Fibroblast of villous mesenchyme (primary cell): Measurements from ENCODE around the gene WDR91. TPM values are rescaled to one million over a fixed set of nuclear protein-coding genes. Genes with fewer than 3 reads are reported as not detected.

Source experiments
- DNase-seq: peaks from one replicate; pipeline ENCODE4 v3.0.0-alpha.2; 2010; ENCODE audit warnings: low read depth
- H3K4me3 ChIP-seq: 2 replicates; pipeline ENCODE4 v1.5.1; 2011; ENCODE audit warnings: low read depth, mild to moderate bottlenecking, low read length
- total RNA-seq: library from RNA; depleted of rRNA; stranded (reverse); fragments of >200 nt; gene quantifications from 2 replicates; pipeline ENCODE4 v1.2.3, GENCODE V29; 2012
- TF ChIP-seq, protein P1 (sequence below): IDR thresholded peaks from 2 replicates; pipeline ENCODE4 v1.5.1; 2012; ENCODE audit warnings: low read depth, mild to moderate bottlenecking, low read length; ENCODE audit not compliant: insufficient read depth

Gene WDR91
- total RNA-seq, 1 donor: 4.3 TPM

DNA sequence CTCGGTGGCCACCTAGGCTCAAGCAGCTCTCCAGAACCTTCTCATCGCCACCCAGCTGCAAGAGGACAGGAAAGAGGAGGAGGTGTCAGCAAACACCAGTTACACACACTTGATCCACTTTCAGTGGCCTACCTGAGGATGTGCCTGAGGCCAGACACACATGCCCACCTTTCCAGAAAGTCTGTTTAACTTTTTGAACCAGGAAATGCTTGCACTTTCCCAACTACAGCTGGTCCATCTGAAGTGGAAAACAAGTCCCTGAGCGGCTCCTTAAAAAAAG lies 25.1 kb downstream of the WDR91 start:
- TF ChIP-seq, protein P1, sequence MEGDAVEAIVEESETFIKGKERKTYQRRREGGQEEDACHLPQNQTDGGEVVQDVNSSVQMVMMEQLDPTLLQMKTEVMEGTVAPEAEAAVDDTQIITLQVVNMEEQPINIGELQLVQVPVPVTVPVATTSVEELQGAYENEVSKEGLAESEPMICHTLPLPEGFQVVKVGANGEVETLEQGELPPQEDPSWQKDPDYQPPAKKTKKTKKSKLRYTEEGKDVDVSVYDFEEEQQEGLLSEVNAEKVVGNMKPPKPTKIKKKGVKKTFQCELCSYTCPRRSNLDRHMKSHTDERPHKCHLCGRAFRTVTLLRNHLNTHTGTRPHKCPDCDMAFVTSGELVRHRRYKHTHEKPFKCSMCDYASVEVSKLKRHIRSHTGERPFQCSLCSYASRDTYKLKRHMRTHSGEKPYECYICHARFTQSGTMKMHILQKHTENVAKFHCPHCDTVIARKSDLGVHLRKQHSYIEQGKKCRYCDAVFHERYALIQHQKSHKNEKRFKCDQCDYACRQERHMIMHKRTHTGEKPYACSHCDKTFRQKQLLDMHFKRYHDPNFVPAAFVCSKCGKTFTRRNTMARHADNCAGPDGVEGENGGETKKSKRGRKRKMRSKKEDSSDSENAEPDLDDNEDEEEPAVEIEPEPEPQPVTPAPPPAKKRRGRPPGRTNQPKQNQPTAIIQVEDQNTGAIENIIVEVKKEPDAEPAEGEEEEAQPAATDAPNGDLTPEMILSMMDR: no peak
- DNase-seq: no peak

DNA sequence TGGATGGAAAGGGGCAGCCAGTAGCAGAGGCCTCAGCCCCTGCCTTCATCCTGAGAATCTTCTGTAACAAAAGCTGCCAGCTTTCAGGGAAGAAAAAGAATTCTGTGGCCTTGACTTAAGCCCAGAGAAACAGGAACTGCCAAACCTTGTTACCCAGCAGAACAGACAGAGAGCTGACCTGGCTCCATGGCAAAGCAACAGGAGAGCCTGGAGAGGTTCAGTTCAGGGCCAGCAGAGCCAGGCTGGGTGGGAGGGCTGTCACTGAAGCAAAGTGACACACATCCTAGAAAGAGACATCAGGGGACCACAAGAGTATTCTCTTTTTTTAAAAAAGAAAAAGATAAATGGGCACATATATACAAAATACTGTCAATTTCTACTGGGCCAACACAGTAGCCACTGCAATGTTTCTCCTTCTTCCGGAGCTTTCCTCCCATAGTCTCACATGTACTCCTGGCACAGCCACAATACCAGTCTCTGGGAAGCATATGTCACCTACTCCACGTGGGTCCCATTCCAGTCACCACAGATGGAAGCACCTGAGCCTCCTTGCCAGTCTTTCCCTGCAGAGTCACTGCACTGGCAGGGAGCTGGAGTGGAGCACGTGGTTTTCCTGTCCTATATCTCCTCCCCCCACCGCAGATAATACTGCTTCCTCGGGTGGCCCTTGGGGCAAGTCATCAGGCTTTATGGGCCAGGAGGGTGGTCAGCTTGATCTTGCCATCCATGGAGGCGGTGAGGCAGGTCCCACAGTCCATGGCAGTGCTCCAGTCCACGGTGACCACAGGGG lies 25.7 kb downstream of the WDR91 start:
- H3K4me3 ChIP-seq: no peak overlapping the region
- no peak for DNase-seq
- TF ChIP-seq, protein P1: no peak

More for the DNA sequence above, 25.1 kb downstream of the WDR91 start:
- H3K4me3 ChIP-seq: no peak overlapping the region

DNA sequence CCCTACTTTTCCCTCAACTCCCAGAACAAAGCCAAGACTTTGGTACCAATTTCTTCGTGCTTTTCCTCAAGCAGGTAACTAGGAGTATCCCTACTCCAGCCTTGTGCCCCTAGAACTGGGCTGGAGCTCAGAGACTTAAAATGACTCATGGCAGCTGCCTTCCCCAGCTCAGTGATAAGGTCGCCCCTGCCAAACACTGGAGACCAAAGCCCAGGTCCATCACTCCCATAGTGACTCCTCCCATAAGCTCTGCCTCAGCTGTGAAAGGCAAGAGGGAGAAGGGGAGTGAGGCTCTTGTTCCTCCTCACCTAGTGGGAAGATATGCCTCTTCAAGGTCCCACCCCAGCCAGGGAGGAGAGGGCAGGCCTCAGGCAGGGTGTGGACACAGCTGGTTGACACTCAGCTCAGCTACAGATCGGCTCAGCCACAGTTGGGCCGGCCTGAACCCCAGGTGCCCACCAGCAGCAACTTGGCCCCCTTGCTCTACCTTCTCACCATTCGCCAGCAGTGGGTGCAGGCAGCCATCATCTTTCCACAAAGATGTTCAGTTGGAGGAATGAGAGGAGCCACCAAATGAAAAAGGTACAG lies 27.0 kb downstream of the WDR91 start:
- H3K4me3 ChIP-seq: no peak overlapping the region
- TF ChIP-seq, protein P1: no peak
- no peak for DNase-seq

DNA sequence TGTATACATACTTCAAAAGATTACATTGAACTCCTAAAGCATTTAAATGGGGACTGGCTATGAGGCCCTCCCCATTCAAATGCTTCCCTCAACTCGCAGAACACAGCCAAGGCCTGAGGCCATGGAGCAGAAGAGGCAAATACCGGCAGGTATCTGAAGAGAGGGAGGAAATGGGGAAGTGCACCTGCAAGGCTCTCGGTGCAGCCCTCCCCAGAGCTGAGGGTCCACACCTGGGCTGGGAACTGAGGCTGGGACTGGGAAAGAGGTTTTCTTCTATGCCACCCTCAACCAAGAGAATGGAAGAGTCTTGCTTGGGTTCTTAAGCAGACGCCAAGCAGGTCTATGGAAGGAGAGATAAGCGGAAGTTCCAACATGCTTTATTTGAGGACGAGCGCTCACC lies 27.8 kb downstream of the WDR91 start:
- TF ChIP-seq, protein P1: no peak
- no peak for DNase-seq
- no peak overlapping the region for H3K4me3 ChIP-seq

DNA sequence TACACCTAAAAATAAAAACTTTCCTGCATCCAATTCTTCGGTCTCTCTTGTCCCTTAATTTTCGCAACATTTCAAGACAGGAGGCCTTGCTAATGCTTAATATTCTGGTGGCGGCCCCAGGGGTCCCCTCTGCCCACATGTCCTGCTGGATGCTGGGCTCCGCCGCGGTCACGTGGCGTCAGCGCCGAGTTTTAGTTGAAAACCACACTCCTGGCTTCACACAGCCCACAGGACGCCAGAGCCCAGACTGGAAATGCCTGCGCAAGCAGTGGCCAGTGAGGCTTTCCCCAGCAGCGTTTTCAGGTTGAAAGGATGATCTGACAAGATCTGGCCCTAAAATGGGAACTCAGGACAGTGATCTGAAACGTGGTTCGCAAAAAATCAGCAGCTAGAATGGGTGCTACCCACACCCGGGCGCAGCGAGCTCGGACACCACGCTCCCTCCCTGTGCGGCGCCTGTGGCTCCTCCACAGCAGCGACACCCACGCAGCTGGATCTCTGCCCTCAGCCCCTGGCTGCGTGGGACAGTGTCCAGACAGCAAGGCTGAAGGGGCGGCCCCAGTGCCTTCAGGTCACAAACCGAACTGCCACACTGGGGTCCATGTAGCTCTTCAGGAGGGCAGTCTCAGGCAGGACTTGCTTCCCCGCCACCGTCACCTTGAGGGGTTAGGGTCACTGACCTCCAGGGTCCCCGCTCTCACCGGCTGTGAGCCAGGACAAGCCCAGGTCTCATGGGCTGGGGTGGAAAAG lies 29.2 kb downstream of the WDR91 start:
- DNase-seq: no peak
- no peak overlapping the region for H3K4me3 ChIP-seq
- TF ChIP-seq, protein P1: no peak

DNA sequence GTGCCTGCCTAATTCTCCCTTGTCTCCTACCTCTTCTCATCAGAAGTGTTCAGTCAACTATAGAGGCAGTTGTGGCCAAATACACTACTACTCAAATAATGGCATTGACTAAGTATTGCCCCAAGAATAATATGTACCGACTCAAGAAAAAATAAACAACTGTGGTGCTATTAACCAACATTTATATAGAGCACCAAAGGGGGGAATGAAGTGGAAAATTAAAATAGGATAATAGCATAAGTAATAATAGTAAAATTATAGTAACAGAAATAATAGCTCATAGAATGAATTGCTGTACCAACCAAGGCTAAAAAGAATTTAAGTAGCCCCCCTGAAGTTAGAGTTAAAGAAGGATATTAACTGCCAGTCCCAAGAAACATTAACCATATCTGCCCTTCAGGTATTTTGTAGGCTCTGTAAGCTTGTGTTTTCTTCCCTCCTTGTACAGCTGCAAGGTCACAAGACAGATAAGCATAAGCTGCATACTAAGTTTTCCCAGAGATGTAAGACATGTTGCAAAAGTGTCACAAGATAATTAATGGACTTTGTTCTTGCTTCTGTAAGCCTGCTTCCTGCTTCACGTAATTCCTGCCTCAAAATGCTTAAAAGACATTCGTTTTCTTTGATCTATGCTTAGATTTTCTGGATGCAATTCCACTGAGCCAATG lies 29.9 kb downstream of the WDR91 start:
- TF ChIP-seq, protein P1: no peak
- H3K4me3 ChIP-seq: no peak overlapping the region
- no peak for DNase-seq
